Cardiac ventricle fibroblast (primary cell): ENCODE measurements around the gene PM20D2. TPM values are rescaled to one million over a fixed set of nuclear protein-coding genes. Genes with fewer than 3 reads are reported as not detected.

ENCODE experiments used
- total RNA-seq: library from RNA; depleted of rRNA; stranded (reverse); fragments of >200 nt; gene quantifications from 2 replicates; pipeline ENCODE4 v1.2.3, GENCODE V29; 2015

Gene PM20D2
- 1.6 and 3.1 TPM in 2 replicates for total RNA-seq

GRCh38 chr6:89145956-89146717, at the start of gene PM20D2:
TSS of gene PM20D2 (plus strand) at chr6:89146055. CDS start at chr6:89146145, 90 bp downstream.

DNA sequence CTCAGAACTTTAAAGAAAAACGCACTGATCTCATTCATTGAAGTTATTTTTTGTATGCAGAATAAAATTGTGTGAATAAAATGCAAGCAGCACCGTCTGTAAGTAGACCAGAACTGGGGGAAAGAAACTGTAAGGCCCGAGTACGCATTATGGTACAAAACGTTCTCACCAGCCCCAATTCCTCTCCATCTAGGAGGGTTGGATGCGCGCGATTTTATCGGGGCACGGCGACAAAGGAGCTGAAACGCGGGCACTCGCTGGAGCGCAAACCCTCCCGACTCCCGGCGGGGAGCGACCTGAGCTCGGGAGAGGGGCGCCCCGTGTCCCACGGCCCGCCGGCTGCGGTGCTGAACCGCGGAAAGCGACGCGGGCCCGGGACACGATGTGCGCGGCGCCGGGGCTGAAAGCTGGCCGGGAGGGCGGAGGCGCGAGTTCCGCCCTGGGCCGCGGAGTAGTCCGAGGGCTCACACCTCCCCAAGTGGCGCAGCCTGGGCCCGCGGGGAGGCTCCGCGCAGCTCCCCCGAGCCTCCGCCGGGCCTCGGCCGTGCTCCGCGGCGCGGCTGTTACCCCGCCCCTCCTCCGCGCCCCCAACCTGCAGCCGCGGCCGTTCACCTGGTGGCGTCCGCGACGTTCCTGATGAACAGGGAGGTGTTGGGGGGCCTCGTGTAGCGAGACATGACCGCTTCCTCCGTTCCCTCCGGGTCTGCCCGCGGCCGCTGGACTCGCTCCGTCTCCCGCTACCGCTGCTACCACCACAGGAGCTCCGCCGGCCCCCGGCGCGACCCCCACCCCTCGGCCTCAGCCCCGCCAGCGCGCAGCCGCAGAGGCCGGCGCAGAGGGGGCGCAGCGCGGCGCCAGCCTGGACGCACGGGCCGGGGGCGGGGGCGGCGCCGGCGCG, 28.4 kb upstream of the PM20D2 start, which contains the start of gene SRSF12:
Gene SRSF12 (minus strand): TSS at position 861 of the 898 bp plus-strand sequence. CDS start 184 bp downstream, at position 677.

Other genes starting within 250 kb of the PM20D2 start
- gene RNGTT, start 182.4 kb upstream of the PM20D2 start, total RNA-seq, result 8.9 and 11.1 TPM in 2 replicates
- 203 and 231 TPM in 2 replicates for gene PNRC1, start 65.3 kb upstream of the PM20D2 start, total RNA-seq
- 0.24 and 0.62 TPM in 2 replicates for gene SRSF12, start 28.0 kb upstream of the PM20D2 start, total RNA-seq
- gene GABRR1, start 71.3 kb downstream of the PM20D2 start, total RNA-seq, result not detected in 2 replicates
- gene GABRR2, start 169.2 kb downstream of the PM20D2 start, total RNA-seq, result not detected in 2 replicates
- gene UBE2J1, start 206.7 kb downstream of the PM20D2 start, total RNA-seq, result 29.5 and 31.1 TPM in 2 replicates